ENCODE measurements around the gene MYO5C.

MYO5C gene, protein sequence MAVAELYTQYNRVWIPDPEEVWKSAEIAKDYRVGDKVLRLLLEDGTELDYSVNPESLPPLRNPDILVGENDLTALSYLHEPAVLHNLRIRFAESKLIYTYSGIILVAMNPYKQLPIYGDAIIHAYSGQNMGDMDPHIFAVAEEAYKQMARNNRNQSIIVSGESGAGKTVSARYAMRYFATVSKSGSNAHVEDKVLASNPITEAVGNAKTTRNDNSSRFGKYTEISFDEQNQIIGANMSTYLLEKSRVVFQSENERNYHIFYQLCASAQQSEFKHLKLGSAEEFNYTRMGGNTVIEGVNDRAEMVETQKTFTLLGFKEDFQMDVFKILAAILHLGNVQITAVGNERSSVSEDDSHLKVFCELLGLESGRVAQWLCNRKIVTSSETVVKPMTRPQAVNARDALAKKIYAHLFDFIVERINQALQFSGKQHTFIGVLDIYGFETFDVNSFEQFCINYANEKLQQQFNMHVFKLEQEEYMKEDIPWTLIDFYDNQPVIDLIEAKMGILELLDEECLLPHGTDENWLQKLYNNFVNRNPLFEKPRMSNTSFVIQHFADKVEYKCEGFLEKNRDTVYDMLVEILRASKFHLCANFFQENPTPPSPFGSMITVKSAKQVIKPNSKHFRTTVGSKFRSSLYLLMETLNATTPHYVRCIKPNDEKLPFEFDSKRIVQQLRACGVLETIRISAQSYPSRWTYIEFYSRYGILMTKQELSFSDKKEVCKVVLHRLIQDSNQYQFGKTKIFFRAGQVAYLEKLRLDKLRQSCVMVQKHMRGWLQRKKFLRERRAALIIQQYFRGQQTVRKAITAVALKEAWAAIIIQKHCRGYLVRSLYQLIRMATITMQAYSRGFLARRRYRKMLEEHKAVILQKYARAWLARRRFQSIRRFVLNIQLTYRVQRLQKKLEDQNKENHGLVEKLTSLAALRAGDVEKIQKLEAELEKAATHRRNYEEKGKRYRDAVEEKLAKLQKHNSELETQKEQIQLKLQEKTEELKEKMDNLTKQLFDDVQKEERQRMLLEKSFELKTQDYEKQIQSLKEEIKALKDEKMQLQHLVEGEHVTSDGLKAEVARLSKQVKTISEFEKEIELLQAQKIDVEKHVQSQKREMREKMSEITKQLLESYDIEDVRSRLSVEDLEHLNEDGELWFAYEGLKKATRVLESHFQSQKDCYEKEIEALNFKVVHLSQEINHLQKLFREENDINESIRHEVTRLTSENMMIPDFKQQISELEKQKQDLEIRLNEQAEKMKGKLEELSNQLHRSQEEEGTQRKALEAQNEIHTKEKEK (N-terminal part only)
- total RNA-seq = 0.74 to 1.6 reads per million in 2 experiments

DNA sequence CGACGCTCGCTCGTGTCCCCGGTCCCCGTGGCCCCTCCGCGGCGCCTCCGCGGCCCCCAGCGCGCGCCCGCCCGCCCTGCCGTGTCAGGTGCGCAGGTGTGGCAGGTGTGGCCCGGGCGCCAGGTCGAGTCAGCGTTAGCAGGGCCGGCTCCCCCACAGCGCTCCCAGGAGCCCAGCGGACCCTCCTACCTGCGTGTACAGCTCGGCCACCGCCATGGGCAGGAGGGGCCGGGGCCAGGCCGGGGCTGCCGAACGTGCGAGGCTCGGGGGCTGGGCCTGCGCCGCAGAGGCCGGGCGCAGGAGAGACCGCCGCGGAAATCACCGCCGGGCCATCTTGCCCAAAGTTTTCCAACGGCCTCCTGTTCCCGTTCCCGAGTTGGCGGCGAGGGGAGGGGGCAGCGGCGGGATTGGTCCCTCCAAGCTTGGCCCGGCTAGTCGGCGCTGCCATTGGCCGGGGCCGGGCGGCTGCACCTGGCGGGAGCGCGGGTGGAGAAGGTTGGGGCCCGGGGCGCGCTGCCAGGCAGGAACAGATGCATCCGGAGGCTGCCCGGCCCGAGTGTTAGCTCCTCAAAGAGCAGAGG lies at the start of gene MYO5C:
TSS of gene MYO5C (minus strand) at position 384 of the 581 bp plus-strand sequence. CDS start at position 216, 168 bp downstream.
- DNase-seq (ENCODE audit: low read depth) = no peak

DNA sequence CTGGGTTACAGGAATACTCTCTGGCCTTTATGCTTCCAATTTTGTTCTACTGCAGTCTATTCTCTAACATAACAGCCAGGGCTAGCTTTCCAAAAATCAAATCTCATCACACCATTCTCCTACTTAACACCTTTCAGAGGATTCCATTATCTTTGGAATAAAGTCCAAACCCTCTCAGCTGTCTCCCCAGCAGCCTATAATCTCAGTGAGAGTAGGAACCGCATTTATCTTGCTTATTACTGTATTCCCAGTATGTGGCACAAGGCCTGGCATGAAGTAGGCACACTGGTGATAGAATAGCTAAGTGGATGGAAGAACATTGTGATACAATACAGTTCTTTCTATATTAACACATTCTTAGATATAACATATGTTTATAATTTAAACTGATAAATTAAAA lies 49.0 kb upstream of the MYO5C start:
- no peak for DNase-seq (ENCODE audit: low read depth)

DNA sequence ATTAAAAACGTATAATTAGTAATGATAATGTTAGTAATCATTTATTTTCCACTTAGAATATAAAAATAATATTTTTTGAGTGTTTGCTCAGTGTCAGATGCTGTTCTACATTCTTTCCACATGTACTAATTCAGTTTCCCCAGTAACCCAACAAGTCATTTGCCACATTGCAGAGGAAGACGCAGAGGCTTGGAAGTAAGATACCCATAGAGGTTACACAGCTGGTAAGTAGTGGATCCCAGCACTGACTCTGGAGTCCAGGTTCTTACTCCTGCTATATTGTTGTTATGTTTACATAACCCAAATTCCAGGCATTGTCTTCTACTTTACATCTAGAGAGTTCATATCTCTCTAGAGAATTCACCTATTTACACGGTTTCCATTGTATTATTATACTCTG lies 48.2 kb upstream of the MYO5C start:
- no peak for DNase-seq (ENCODE audit: low read depth)

GRCh38 chr15:52340093-52340492 lies 44.5 kb upstream of the MYO5C start:
- DNase-seq (ENCODE audit: low read depth) = no peak

GRCh38 chr15:52338891-52339290 lies 43.3 kb upstream of the MYO5C start:
- no peak for DNase-seq (ENCODE audit: low read depth)

GRCh38 chr15:52338058-52338457 lies 42.5 kb upstream of the MYO5C start:
- DNase-seq (ENCODE audit: low read depth) = no peak

DNA sequence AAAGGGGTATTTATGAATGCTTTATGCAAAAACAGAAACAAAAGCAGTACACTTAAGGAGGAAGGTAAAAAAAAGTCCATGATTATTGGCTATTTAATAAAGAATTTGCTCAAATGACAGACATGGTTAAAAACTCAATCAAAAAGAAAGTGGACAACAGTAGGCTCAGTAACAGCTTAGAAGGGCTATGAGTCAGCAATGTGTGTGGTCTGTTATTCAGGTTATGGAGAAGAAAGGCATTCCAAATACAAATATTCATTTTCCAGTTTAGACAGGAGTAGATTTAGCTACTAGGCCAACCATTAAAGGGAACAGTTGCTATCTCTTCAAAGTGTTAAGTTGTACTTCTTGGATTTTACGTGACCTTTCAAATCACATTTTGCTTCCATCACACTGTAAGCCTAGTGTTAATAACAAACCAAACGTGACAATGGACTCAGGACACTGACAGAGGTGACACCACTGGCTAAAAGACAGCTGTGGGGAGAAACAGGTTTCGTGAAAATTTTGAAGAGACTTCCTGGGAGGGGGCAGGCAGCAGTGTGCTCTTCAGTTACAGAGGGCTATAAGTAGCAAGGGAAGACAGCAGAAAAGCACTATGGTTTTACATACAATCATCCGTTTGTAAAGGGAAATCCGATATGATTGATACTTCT lies 41.7 kb upstream of the MYO5C start:
- no peak for DNase-seq (ENCODE audit: low read depth)

DNA sequence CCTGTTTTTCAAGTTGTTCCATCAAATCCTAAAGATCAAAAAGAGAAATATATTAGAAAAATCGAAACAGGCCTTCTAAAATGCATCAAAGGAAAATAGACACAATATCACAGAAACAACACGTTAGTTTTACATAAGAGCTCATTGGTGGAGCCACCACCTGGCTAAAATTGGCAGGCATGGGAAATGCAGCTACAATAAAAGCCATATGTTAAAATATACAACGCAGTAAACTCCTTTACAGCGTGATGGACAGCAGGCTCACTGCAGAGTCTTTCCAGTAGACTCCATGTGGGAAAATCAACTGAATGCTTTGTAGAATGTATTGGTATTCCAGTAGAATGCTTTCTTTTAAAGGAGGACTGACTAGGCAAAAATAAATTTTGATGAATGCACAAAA lies 40.9 kb upstream of the MYO5C start:
- DNase-seq (ENCODE audit: low read depth) = no peak

- no peak for DNase-seq (ENCODE audit: low read depth)
Measured at GRCh38 chr15:52334491-52335160, 39.0 kb upstream of the MYO5C start.

DNA sequence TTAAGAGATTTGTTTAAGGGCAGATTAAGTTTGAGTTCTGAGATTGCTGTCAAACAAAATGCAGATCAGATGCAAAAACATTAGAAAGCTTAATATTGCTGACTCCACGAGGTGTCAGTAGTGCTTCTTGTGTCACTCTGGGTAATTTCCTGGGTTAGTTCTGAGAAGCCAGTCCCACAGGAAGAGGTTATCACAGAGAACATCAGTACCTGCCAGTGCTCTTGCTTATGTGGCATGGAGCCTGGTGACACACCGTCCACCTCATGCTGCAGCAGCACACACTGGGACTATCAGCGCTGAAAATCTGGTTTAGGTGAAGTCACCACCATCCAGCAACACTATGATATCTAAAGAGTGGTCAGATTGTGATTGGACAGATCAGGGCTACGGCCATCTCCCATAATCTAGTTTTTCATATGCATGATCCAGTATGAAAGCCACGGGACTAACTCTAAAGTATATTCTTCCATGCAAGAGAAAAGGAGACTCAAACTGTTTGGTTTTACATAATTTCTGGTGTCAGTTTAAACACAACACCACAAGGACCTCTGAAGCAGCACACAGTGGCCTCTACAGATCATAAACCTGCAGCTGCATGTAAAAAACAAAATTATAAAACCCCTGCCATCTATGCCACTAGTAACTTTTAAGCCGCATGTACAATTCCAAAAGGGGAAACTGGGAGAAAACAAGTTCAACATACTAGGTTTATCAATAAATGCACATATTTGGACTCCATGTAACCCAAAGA lies 36.1 kb upstream of the MYO5C start:
- peak; percentile 4 for DNase-seq (ENCODE audit: low read depth)

- DNase-seq (ENCODE audit: low read depth) = no peak
Measured at GRCh38 chr15:52329987-52330386, 34.4 kb upstream of the MYO5C start.

DNA sequence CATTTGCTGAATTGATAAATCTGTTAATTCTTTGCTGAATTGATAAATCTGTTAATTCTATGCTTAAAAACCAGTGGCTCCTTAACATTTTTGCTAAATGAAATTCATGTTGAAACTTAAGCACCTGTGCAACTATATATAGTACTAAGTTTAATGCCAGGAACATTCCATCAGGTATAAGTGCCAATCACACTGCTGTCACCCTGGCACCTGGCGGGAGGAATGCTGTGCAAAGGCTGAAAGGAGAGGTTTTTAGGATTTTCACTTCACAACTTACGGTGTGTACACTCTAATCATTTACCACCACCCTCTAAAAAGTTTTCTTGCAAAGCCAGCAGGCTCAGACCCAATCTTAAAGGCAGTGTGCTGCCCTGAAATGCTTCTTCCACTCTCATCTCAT lies 33.5 kb upstream of the MYO5C start:
- DNase-seq (ENCODE audit: low read depth) = no peak

- DNase-seq (ENCODE audit: low read depth) = no peak
Measured at GRCh38 chr15:52328680-52329079, 33.1 kb upstream of the MYO5C start.

DNA sequence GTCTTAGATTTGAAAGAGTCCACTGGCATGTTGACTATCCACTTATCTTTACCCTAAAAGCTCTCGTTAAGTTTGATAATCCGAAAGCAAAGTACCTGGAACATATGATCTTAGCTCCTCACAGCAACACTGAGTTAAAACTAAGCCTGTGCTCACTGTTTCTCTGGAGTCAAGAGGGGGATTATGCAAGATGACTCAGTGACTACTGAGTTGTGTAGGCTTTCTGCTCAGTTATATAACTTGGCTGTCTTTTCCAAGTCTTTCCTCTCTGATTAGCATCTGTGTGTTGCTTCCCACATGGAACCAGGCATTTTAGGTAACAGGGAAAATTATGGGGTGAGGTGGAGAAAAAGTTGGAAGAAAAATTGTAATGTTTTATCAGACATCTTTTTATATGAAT lies 31.2 kb upstream of the MYO5C start:
- no peak for DNase-seq (ENCODE audit: low read depth)

DNA sequence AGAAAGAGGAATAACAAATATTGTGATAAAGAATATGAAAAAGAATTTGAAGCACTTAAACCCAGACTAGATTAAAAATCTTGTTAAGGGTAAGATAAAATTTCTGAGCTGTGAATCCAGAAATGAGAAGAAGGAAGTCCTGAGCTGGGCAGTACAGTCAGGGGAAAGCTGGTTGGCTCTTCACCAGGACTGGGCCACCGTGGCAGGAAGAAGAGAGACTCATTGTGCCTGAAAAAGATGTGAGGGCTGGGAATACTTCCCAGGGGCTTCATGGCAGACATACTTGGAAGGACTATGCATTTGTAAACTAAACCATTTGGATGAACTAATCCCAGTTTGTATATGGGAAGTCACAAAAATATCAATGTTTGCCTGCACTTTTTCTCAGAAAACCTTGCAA lies 28.5 kb upstream of the MYO5C start:
- no peak for DNase-seq (ENCODE audit: low read depth)

DNA sequence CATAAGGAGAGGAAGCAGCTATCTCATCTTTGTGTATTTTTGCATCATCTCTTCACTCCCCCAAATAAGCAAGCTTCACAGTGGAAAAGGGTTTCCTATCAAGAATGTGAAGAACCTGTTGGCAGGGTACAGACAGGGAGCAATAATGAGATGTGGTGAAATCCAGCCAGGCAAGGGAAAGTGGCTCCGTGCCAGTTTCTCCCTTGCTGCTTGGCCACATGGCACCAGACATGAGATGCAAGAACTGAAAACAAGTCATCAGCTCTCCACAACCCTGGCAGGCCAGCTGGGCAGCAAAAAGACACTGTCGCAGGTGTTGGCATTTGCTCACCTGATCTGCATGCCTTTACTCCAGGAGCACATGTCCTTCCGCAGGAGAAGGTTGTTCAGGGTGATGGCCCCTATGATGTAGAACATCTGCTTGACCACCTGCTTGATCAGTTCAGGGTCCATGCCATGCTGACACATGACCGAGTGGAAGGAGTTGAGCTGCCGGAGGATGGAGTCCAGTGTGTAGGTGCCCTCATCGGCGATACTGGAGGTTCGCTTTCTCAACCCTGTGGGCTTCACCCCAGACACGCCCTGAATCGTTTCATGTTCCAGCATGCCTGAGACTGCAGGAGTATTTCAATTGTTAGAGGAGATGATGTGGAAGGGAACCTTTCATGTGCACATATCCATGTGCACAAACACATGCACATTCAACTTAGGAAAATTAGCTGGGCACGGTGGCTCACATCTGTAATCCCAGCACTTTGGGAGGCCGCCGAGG lies 23.3 kb upstream of the MYO5C start:
- DNase-seq (ENCODE audit: low read depth) = no peak

- DNase-seq (ENCODE audit: low read depth) = no peak
Measured at GRCh38 chr15:52317688-52318087, 22.1 kb upstream of the MYO5C start.

DNA sequence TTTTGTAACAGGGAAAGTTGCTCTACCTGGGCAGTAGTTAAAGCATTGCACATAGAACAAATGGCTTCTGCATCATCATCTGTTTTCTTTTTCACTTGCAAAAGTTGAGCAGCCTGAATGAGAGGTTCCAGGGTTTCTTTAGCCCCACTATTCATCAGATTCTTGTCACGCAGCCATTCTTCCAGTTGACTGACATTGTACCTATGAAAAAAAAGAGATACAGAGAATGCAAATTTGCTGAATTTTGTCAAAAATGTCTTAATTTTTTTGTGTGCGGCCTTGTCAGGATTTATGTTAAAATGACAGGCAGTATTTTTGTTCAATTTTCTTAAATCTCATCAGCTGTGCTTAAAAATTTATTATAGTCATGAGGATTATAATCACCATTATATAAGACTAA lies 21.4 kb upstream of the MYO5C start:
- DNase-seq (ENCODE audit: low read depth) = no peak

GRCh38 chr15:52309154-52309548 lies 13.5 kb upstream of the MYO5C start:
- no peak for DNase-seq (ENCODE audit: low read depth)

Data from T follicular helper cell (primary cell).